HEK293 (cell line): ENCODE data around the gene ARHGEF39.

ENCODE experiments used
- CTCF ChIA-PET: fragments of 350-600 bp; formaldehyde crosslinking; extraction: SDS; loops from one replicate; lab custom pipeline; 2021; ENCODE audit warnings: antibody characterized with exemption; lab: Yijun Ruan, JAX
- POLR2A ChIA-PET: fragments of 300-600 bp; formaldehyde crosslinking; extraction: SDS; loops from one replicate; lab custom pipeline; 2020; ENCODE audit warnings: antibody characterized with exemption, inconsistent platforms; lab: Yijun Ruan, JAX
- H3K27ac ChIP-seq: fragments of 200-500 bp; sonication (Bioruptor generic); 2 replicates; pipeline ENCODE4 v1.5.1; 2014; ENCODE audit warnings: low read depth, low read length, control low read depth, inconsistent platforms; ENCODE audit errors: extremely low read depth
- H3K36me3 ChIP-seq, 2 experiments: fragments of 200-500 bp in 1 of 2; sonication (Bioruptor generic) in 1 of 2; 1 replicate in 1 of 2; 2 replicates in 1 of 2; pipeline ENCODE4 v1.5.1; 2014 to 2017; ENCODE audit warnings: inconsistent platforms in 2 of 2, low read length in 2 of 2; ENCODE audit not compliant: control insufficient read depth in 2 of 2, insufficient read depth in 1 of 2
- H3K4me1 ChIP-seq: fragments of 200-500 bp; sonication (Bioruptor generic); 2 replicates; pipeline ENCODE4 v1.5.1; 2014; ENCODE audit warnings: mild to moderate bottlenecking, low read length, inconsistent platforms; ENCODE audit not compliant: control insufficient read depth, insufficient read depth
- H3K4me3 ChIP-seq: 2 replicates; pipeline ENCODE4 v1.5.1; 2011; ENCODE audit warnings: low read depth, mild to moderate bottlenecking, control low read depth, low read length, moderate library complexity
- H3K9me3 ChIP-seq: fragments of 200-500 bp; sonication (Bioruptor generic); 2 replicates; pipeline ENCODE4 v1.5.1; 2014; ENCODE audit warnings: low read depth, low read length, inconsistent platforms; ENCODE audit not compliant: control insufficient read depth, insufficient read depth
- BCL11B ChIP-seq: fragments of 450-650 bp; formaldehyde crosslinking; IDR thresholded peaks from 2 replicates; pipeline ENCODE4 v1.5.1; 2016; ENCODE audit warnings: low read depth, missing biosample characterization, missing genetic modification characterization
- GLIS2 ChIP-seq: fragments of 450-650 bp; formaldehyde crosslinking; IDR thresholded peaks from 2 replicates; pipeline ENCODE4 v1.5.1; 2016; ENCODE audit warnings: missing biosample characterization, missing genetic modification characterization
- HOXC10 ChIP-seq: sonication (generic); formaldehyde crosslinking; IDR thresholded peaks from 2 replicates; pipeline ENCODE4 v1.8.1; 2023; ENCODE audit warnings: mild to moderate bottlenecking, missing genetic modification reagents
- KLF7 ChIP-seq: fragments of 450-650 bp; formaldehyde crosslinking; IDR thresholded peaks from 2 replicates; pipeline ENCODE4 v1.5.1; 2016; ENCODE audit warnings: missing biosample characterization, missing genetic modification characterization, borderline replicate concordance
- KLF8 ChIP-seq: fragments of 450-650 bp; formaldehyde crosslinking; IDR thresholded peaks from 2 replicates; pipeline ENCODE4 v1.5.1; 2016; ENCODE audit warnings: missing biosample characterization, missing genetic modification characterization
- ZNF10 ChIP-seq: fragments of 450-650 bp; formaldehyde crosslinking; IDR thresholded peaks from 2 replicates; pipeline ENCODE4 v1.5.1; 2017; ENCODE audit warnings: missing biosample characterization, missing genetic modification characterization
- ZNF184 ChIP-seq: fragments of 450-650 bp; IDR thresholded peaks from 2 replicates; pipeline ENCODE4 v1.5.1; 2018; ENCODE audit warnings: missing biosample characterization, mild to moderate bottlenecking, missing genetic modification characterization
- ZNF529 ChIP-seq: fragments of 450-650 bp; formaldehyde crosslinking; IDR thresholded peaks from 2 replicates; pipeline ENCODE4 v1.5.1; 2017; ENCODE audit warnings: missing genetic modification characterization, missing biosample characterization; ENCODE audit not compliant: insufficient replicate concordance
- ZNF623 ChIP-seq: fragments of 450-650 bp; formaldehyde crosslinking; IDR thresholded peaks from 2 replicates; pipeline ENCODE4 v1.5.1; 2016; ENCODE audit warnings: missing biosample characterization, missing genetic modification characterization
- ZNF670 ChIP-seq: fragments of 450-650 bp; formaldehyde crosslinking; IDR thresholded peaks from 2 replicates; pipeline ENCODE4 v1.5.1; 2016; ENCODE audit warnings: missing biosample characterization, missing genetic modification characterization, low read depth
- ZNF843 ChIP-seq: fragments of 450-650 bp; formaldehyde crosslinking; IDR thresholded peaks from 2 replicates; pipeline ENCODE4 v1.5.1; 2016; ENCODE audit warnings: missing biosample characterization, missing genetic modification characterization
- ZSCAN4 ChIP-seq: fragments of 450-650 bp; formaldehyde crosslinking; IDR thresholded peaks from 2 replicates; pipeline ENCODE4 v1.5.1; 2017; ENCODE audit warnings: missing biosample characterization, missing genetic modification characterization
- ZXDB ChIP-seq: fragments of 450-650 bp; formaldehyde crosslinking; IDR thresholded peaks from 2 replicates; pipeline ENCODE4 v1.5.1; 2016; ENCODE audit warnings: missing biosample characterization, missing genetic modification characterization
- TF ChIP-seq, protein P1 (sequence below): fragments of 450-650 bp; formaldehyde crosslinking; IDR thresholded peaks from 2 replicates; pipeline ENCODE4 v1.5.0; 2017; ENCODE audit warnings: missing biosample characterization, missing genetic modification characterization, borderline replicate concordance
- TF ChIP-seq, protein P2 (sequence below): IDR thresholded peaks from 2 replicates; pipeline ENCODE4 v1.6.1; 2011; ENCODE audit warnings: mild to moderate bottlenecking, low read depth, low read length, borderline replicate concordance

Gene ARHGEF39

GRCh38 chr9:35682051-35682450 lies 17.1 kb upstream of the ARHGEF39 start (continued):
- TF ChIP-seq, protein P1, sequence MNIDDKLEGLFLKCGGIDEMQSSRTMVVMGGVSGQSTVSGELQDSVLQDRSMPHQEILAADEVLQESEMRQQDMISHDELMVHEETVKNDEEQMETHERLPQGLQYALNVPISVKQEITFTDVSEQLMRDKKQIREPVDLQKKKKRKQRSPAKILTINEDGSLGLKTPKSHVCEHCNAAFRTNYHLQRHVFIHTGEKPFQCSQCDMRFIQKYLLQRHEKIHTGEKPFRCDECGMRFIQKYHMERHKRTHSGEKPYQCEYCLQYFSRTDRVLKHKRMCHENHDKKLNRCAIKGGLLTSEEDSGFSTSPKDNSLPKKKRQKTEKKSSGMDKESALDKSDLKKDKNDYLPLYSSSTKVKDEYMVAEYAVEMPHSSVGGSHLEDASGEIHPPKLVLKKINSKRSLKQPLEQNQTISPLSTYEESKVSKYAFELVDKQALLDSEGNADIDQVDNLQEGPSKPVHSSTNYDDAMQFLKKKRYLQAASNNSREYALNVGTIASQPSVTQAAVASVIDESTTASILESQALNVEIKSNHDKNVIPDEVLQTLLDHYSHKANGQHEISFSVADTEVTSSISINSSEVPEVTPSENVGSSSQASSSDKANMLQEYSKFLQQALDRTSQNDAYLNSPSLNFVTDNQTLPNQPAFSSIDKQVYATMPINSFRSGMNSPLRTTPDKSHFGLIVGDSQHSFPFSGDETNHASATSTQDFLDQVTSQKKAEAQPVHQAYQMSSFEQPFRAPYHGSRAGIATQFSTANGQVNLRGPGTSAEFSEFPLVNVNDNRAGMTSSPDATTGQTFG (tag by site-specific recombination) = no peak
- TF ChIP-seq BCL11B (tag by site-specific recombination) (no peak), ZNF623 (no peak)

DNA sequence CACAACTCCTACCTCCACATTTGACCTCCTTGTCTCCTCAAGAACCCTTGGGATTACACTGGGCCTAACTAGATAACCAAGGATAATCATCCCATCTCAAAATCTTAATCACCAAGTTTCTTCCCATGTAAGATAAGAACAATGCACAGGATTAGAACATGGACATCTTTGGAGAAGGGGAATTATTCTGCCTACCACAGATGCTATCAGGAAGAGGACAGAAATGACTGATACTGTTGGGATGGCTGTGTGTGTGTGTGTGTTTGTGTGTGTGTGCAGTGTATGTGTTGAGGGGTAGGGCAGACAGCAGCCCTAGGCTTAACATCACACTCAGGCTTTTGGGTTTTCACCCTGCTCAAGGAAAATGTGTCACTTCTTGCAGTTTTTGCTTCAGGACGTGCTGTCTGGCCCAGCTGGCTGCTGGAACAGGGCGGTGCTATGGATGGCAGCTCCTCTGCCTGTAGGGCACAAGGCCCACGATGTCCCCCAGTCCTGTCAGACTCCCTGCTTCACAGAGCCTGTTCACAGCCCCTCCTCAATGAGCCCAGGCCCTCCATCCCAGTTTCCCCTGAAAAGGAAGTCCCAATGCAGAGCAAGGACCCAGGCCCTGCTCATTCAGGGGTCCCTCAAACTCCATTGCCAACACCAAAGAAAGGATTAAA lies 16.5 kb upstream of the ARHGEF39 start:
- ChIA-PET CTCF (no interaction called here), POLR2A (interaction anchor here (1.2 kb wide), 1 partner anchor 9 kb away, joined by 4 read pairs; no protein-coding TSS in a partner anchor)
- H3K27ac ChIP-seq = no peak overlapping the region
- H3K4me1 ChIP-seq = no peaks in the 10 kb centered on the region
- no peaks in the 10 kb centered on the region for H3K9me3 ChIP-seq
- no peak for TF ChIP-seq ZNF184 (tag by site-specific recombination)
- TF ChIP-seq ZSCAN4 (tag by site-specific recombination) = 0 out of 2 replicates have a peak, but pooled peaks have one; percentile 25
- no peak overlapping the region for H3K4me3 ChIP-seq
- H3K36me3 ChIP-seq = peaks cover 0 to 32% of the 10 kb centered on the region in 2 experiments; a peak in 1 of 3 replicates

- no peak overlapping the region for H3K27ac ChIP-seq
- ChIA-PET CTCF (interaction anchor here (0.6 to 1.6 kb wide), 3 partner anchors 16 to 50 kb away, joined by 3 to 14 read pairs (median 3); no protein-coding TSS in a partner anchor), POLR2A (interaction anchor here (0.9 to 1.5 kb wide), 3 partner anchors 10 to 48 kb away, joined by 3 to 4 read pairs (median 4); no protein-coding TSS in a partner anchor)
Measured at GRCh38 chr9:35680331-35681105, 15.5 kb upstream of the ARHGEF39 start.

GRCh38 chr9:35679766-35680330 lies 14.9 kb upstream of the ARHGEF39 start:
- POLR2A ChIA-PET = interaction anchor here (0.9 to 1.5 kb wide), 3 partner anchors 11 to 49 kb away, joined by 3 to 4 read pairs (median 4); no protein-coding TSS in a partner anchor
- TF ChIP-seq KLF8 (tag by site-specific recombination) = no peak
- no peak for TF ChIP-seq ZNF670 (tag by site-specific recombination)
- TF ChIP-seq ZNF843 (tag by site-specific recombination) = no peak
- TF ChIP-seq ZXDB (tag by site-specific recombination) = no peak
- TF ChIP-seq, all 188 proteins: peak for 0
- Histone ChIP-seq H3K9me3 (no peaks in the 10 kb centered on the region), H3K4me1 (no peaks in the 10 kb centered on the region), H3K36me3 (peaks cover 0 to 24% of the 10 kb centered on the region in 2 experiments; a peak in 1 of 3 replicates), H3K4me3 (no peak overlapping the region), H3K27ac (no peak overlapping the region)
- CTCF ChIA-PET = interaction anchor here (0.6 to 1.6 kb wide), 3 partner anchors 12 to 51 kb away, joined by 3 to 14 read pairs (median 3); no protein-coding TSS in a partner anchor

More at GRCh38 chr9:35680331-35681105, 15.5 kb upstream of the ARHGEF39 start:
- Histone ChIP-seq H3K9me3 (no peaks in the 10 kb centered on the region), H3K4me1 (no peaks in the 10 kb centered on the region), H3K4me3 (no peak overlapping the region), H3K36me3 (peaks cover 0 to 31% of the 10 kb centered on the region in 2 experiments; a peak in 1 of 3 replicates)
- TF ChIP-seq GLIS2 (tag by site-specific recombination) = no peak
- TF ChIP-seq KLF7 (tag by site-specific recombination) = no peak
- no peak for TF ChIP-seq ZNF10 (tag by site-specific recombination)
- TF ChIP-seq, protein P2, sequence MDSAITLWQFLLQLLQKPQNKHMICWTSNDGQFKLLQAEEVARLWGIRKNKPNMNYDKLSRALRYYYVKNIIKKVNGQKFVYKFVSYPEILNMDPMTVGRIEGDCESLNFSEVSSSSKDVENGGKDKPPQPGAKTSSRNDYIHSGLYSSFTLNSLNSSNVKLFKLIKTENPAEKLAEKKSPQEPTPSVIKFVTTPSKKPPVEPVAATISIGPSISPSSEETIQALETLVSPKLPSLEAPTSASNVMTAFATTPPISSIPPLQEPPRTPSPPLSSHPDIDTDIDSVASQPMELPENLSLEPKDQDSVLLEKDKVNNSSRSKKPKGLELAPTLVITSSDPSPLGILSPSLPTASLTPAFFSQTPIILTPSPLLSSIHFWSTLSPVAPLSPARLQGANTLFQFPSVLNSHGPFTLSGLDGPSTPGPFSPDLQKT = no peak
- TF ChIP-seq ZNF529 (tag by site-specific recombination) = no peak
- no peak for TF ChIP-seq HOXC10
